Amniotic stem cell (primary cell): ENCODE results near the gene FSIP1.

Experiments
- DNase-seq: peaks from one replicate; lab custom pipeline; 2025; lab: John Stamatoyannopoulos, UW

Gene FSIP1

GRCh38 chr15:39756806-39757522 is 25.7 kb downstream of the FSIP1 start:
- DNase-seq, result peak; percentile 71

GRCh38 chr15:39752991-39753390 is 29.6 kb downstream of the FSIP1 start:
- DNase-seq, result no peak

GRCh38 chr15:39752246-39752645 is 30.4 kb downstream of the FSIP1 start:
- DNase-seq, result no peak

- DNase-seq, result no peak
Measured at GRCh38 chr15:39748276-39748675, 34.4 kb downstream of the FSIP1 start.

GRCh38 chr15:39747326-39747725 is 35.3 kb downstream of the FSIP1 start:
- peak; percentile 30 for DNase-seq

GRCh38 chr15:39746714-39747276 is 35.8 kb downstream of the FSIP1 start:
- DNase-seq, result no peak

GRCh38 chr15:39746176-39746575 is 36.5 kb downstream of the FSIP1 start:
- no peak for DNase-seq

GRCh38 chr15:39745415-39745814 is 37.2 kb downstream of the FSIP1 start:
- no peak for DNase-seq

- DNase-seq, result no peak
Measured at GRCh38 chr15:39744334-39745103, 38.1 kb downstream of the FSIP1 start.

- DNase-seq, result no peak
Measured at GRCh38 chr15:39743611-39744010, 39.0 kb downstream of the FSIP1 start.

- DNase-seq, result no peak
Measured at GRCh38 chr15:39741258-39741657, 41.4 kb downstream of the FSIP1 start.

GRCh38 chr15:39738998-39739397 is 43.6 kb downstream of the FSIP1 start:
- no peak for DNase-seq

- no peak for DNase-seq
Measured at GRCh38 chr15:39737196-39737550, 45.5 kb downstream of the FSIP1 start.

GRCh38 chr15:39736412-39737195 is 46.0 kb downstream of the FSIP1 start:
- no peak for DNase-seq

- DNase-seq, result no peak
Measured at GRCh38 chr15:39735120-39735717, 47.4 kb downstream of the FSIP1 start.

GRCh38 chr15:39731266-39731665 is 51.4 kb downstream of the FSIP1 start:
- no peak for DNase-seq

GRCh38 chr15:39730552-39730951 is 52.1 kb downstream of the FSIP1 start:
- no peak for DNase-seq

- DNase-seq, result no peak
Measured at GRCh38 chr15:39729500-39729899, 53.1 kb downstream of the FSIP1 start.

- DNase-seq, result no peak
Measured at GRCh38 chr15:39728845-39729244, 53.8 kb downstream of the FSIP1 start.

- no peak for DNase-seq
Measured at GRCh38 chr15:39721893-39722292, 60.7 kb downstream of the FSIP1 start.

GRCh38 chr15:39720621-39721611 is 61.7 kb downstream of the FSIP1 start:
- DNase-seq, result peak; percentile 23
